Measurements from ENCODE around the gene ADGRA1. TPM values are rescaled to one million over a fixed set of nuclear protein-coding genes. Genes with fewer than 3 reads are reported as not detected.

Gene ADGRA1
- total and polyA plus RNA-seq, 2 of the 8 experiments (the other 6 are each of a cell fraction or from before 2014, with no cell fraction given), result 0.17 to 0.21 TPM

GRCh38 chr10:133166504-133166827, 78.7 kb downstream of the ADGRA1 start:
- no peak overlapping the region for H3K27ac ChIP-seq (ENCODE audit: low read depth, low read length)
- no peak overlapping the region for H3K4me2 ChIP-seq (ENCODE audit: insufficient read depth in 1 of 2, low read depth in 2 of 2, low read length in 2 of 2)
- H2BK120ac ChIP-seq (replicated peaks; ENCODE audit: low read depth, low read length), result no peak overlapping the region
- peaks cover 20% of the 10 kb centered on the region for H3K79me1 ChIP-seq (ENCODE audit: low read depth, low read length)
- no peak overlapping the region for H3K56ac ChIP-seq (replicated peaks; ENCODE audit: insufficient read length, low read depth, low read length)
- peaks cover 0 to 10% of the 10 kb centered on the region in 2 experiments; a peak in 1 of 4 replicates for H3K79me2 ChIP-seq (ENCODE audit: control insufficient read depth in 1 of 2, insufficient read depth in 2 of 2, low read length in 2 of 2)
- ChIA-PET POLR2A (ENCODE audit: partially characterized antibody) (interaction anchor here (1.4 kb wide), 1 partner anchor 13 kb away, joined by 3 read pairs; no protein-coding TSS in a partner anchor), CTCF (ENCODE audit: partially characterized antibody) (interaction anchor here (1.1 to 2.3 kb wide), 4 partner anchors 14 to 138 kb away, joined by 3 to 7 read pairs (median 3); no protein-coding TSS in a partner anchor)
- DNase-seq (ENCODE audit: low read depth in 1 of 2, low spot score in 2 of 2) (no peak), FAIRE-seq (no peak)
- peak overlapping the region; percentile 94 for H2BK15ac ChIP-seq (ENCODE audit: low read length)
- H3K23ac ChIP-seq (ENCODE audit: insufficient read length), result no peak overlapping the region
- no peak overlapping the region for H3K9ac ChIP-seq (replicated peaks in 1 of 4; ENCODE audit: extremely low read depth in 1 of 4, low read depth in 3 of 4, low read length in 3 of 4)
- no peaks in the 10 kb centered on the region; a peak in 1 of 7 replicates for H3K27me3 ChIP-seq (replicated peaks in 1 of 4; ENCODE audit: control insufficient read depth in 3 of 4, extremely low read depth in 1 of 4, insufficient read depth in 3 of 4, low read length in 3 of 4)
- 89% methylated on average over 11 of the region's 11 CpGs; no CpG with 5 or more reads in 1 of the 2 experiments for WGBS, 2 experiments (ENCODE audit: extremely low coverage in 1 of 2, insufficient coverage in 1 of 2, insufficient read length in 1 of 2, insufficient replicate concordance in 2 of 2, low coverage in 1 of 2, low lambda C conversion rate in 2 of 2, missing lambda C conversion rate in 1 of 2)
- peaks cover 0 to 15% of the 10 kb centered on the region in 2 experiments for H4K20me1 ChIP-seq (replicated peaks in 1 of 2; ENCODE audit: control insufficient read depth in 1 of 2, insufficient read depth in 2 of 2, low read length in 2 of 2)
- peak overlapping the region; percentile 63; the same call in 1 of the 2 replicates for H2BK12ac ChIP-seq (ENCODE audit: low read depth, low read length)
- no peaks in the 10 kb centered on the region for H3K23me2 ChIP-seq (ENCODE audit: low read depth, low read length)
- peaks cover 0 to 24% (median 11%) of the 10 kb centered on the region in 4 experiments; a peak in 6 of 7 replicates for H3K4me1 ChIP-seq (replicated peaks in 1 of 4; ENCODE audit: control insufficient read depth in 3 of 4, insufficient read depth in 4 of 4, low read length in 3 of 4)
- peaks cover 2 to 24% (median 10%) of the 10 kb centered on the region in 4 experiments; a peak in 6 of 8 replicates for H3K36me3 ChIP-seq (ENCODE audit: control insufficient read depth in 2 of 4, insufficient read depth in 4 of 4, low read length in 3 of 4)
- no peak overlapping the region for H3K4me3 ChIP-seq (ENCODE audit: extremely low read depth in 1 of 4, insufficient read depth in 2 of 4, low read depth in 3 of 4, low read length in 4 of 4)
- peak overlapping the region; percentile 94 for H3K4ac ChIP-seq (replicated peaks; ENCODE audit: insufficient read length, low read depth, low read length)
- H2AFZ ChIP-seq (ENCODE audit: low read length), result no peak overlapping the region
- no peak overlapping the region for H3K14ac ChIP-seq (ENCODE audit: insufficient read length)
- H3K9me3 ChIP-seq (ENCODE audit: insufficient read depth in 2 of 2, low read depth in 1 of 2, low read length in 1 of 2), result no peaks in the 10 kb centered on the region; a peak in 1 of 4 replicates
- H2AK5ac ChIP-seq (ENCODE audit: low read depth, low read length), result peak overlapping the region; percentile 84
- H3K18ac ChIP-seq (ENCODE audit: extremely low read depth, low read length), result no peak overlapping the region
- no peak overlapping the region for H4K91ac ChIP-seq (replicated peaks; ENCODE audit: insufficient read length, low read length)
- H4K8ac ChIP-seq (ENCODE audit: extremely low read depth, insufficient read depth, low read length), result no peak overlapping the region
- H2BK20ac ChIP-seq (ENCODE audit: low read length), result no peak overlapping the region
- H2BK5ac ChIP-seq (ENCODE audit: low read depth, low read length), result peak overlapping the region; percentile 86; the same call in 1 of the 2 replicates
- no peak overlapping the region for H4K5ac ChIP-seq (ENCODE audit: insufficient read length, low read depth, low read length)
- TF ChIP-seq ATF3 (IDR thresholded peaks at IDR 0.05; ENCODE audit: insufficient read depth, low read depth, low read length) (no peak), MAFK (IDR thresholded peaks at IDR 0.05; ENCODE audit: low read depth, low read length) (no peak), EZH2 (IDR thresholded peaks at IDR 0.05; ENCODE audit: low read depth, low read length, severe bottlenecking) (no peak), ASH2L (IDR thresholded peaks at IDR 0.05; ENCODE audit: low read length) (no peak), TAF1 (IDR thresholded peaks at IDR 0.05; ENCODE audit: low read depth, low read length) (no peak), CHD1 (IDR thresholded peaks at IDR 0.05; ENCODE audit: low read depth, low read length) (no peak), GABPA (IDR thresholded peaks at IDR 0.05; ENCODE audit: borderline replicate concordance, insufficient read depth, low read length) (no peak), EGR1 (IDR thresholded peaks at IDR 0.05; ENCODE audit: borderline replicate concordance, low read depth, low read length) (no peak), PHF8 (conservative IDR thresholded peaks at IDR 0.05; ENCODE audit: low read depth, low read length) (no peak), TCF12 (IDR thresholded peaks at IDR 0.05; ENCODE audit: low read depth, low read length) (no peak), SUZ12 (IDR thresholded peaks at IDR 0.05; ENCODE audit: low read length) (no peak)
